ENCODE measurements around the gene CRBN.

- TF ChIP-seq POLR2A (IDR thresholded peaks at IDR 0.05; ENCODE audit: low read depth, low read length) (no peak), CTCF (IDR thresholded peaks at IDR 0.05; ENCODE audit: extremely low read depth in 1 of 2, insufficient read depth in 1 of 2, low read depth in 1 of 2, low read length in 2 of 2) (no peak), JUN (IDR thresholded peaks at IDR 0.05; ENCODE audit: borderline replicate concordance, insufficient read depth, insufficient read length, low read depth) (no peak), GATA2 (IDR thresholded peaks at IDR 0.05; ENCODE audit: insufficient read depth, insufficient read length, low read depth, low read length) (no peak), EZH2 (IDR thresholded peaks at IDR 0.05; ENCODE audit: borderline replicate concordance, low read depth, low read length, severe bottlenecking) (no peak)
- TF ChIP-seq, protein P1, sequence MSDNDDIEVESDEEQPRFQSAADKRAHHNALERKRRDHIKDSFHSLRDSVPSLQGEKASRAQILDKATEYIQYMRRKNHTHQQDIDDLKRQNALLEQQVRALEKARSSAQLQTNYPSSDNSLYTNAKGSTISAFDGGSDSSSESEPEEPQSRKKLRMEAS (IDR thresholded peaks at IDR 0.05; ENCODE audit: insufficient read depth, insufficient read length), result no peak
Measured at GRCh38 chr3:3117651-3118050, 61.8 kb downstream of the CRBN start.
